Psoas muscle (tissue), 8 donors: ENCODE data around the gene RNF44. TPM values are rescaled to one million over a fixed set of nuclear protein-coding genes. Genes with fewer than 3 reads are reported as not detected.
A peak's percentile ranks its signal among the peaks of the same experiment; 100 is the strongest.

Experiments
- ATAC-seq, 4 donors: fragments of 200-7000 bp; cut with Tn5 transposase; one replicate each; pipeline ENCODE4 v1.9.1; 2020; ENCODE audit warnings: moderate library complexity in 3 of 4, mild to moderate bottlenecking in 2 of 4
- DNase-seq, 2 donors: peaks; one replicate each; pipeline ENCODE4 v3.0.0-alpha.2; 2020
- H3K27ac ChIP-seq: fragments of 200-600 bp; one replicate; pipeline ENCODE4 v1.8.0; 2022
- H3K27me3 ChIP-seq, 3 donors: fragments of 200-600 bp in 1 of 3; one replicate each; pipeline versions ENCODE4 v1.6.1 to v1.8.0; 2013 to 2022; ENCODE audit warnings: low read length in 2 of 3, mild to moderate bottlenecking in 2 of 3, moderate library complexity in 1 of 3; ENCODE audit not compliant: insufficient read depth in 3 of 3
- H3K36me3 ChIP-seq, 2 donors: fragments of 200-600 bp in 1 of 2; one replicate each; pipeline versions ENCODE4 v1.6.1 to v1.8.0; 2013 to 2022; ENCODE audit warnings: low read depth in 1 of 2, mild to moderate bottlenecking in 1 of 2, moderate library complexity in 1 of 2; ENCODE audit not compliant: insufficient read depth in 1 of 2
- H3K4me1 ChIP-seq: fragments of 200-600 bp; one replicate; pipeline ENCODE4 v1.8.0; 2022
- H3K4me3 ChIP-seq: fragments of 200-600 bp; one replicate; pipeline ENCODE4 v1.8.0; 2022; ENCODE audit warnings: mild to moderate bottlenecking
- H3K9me3 ChIP-seq: fragments of 200-600 bp; one replicate; pipeline ENCODE4 v1.8.0; 2022
- CTCF ChIP-seq: fragments of 200-600 bp; IDR thresholded peaks from one replicate; pipeline ENCODE4 v1.8.0; 2022; ENCODE audit warnings: antibody characterized with exemption
- WGBS, 3 donors: extraction: QIAGEN DNeasy Blood & Tissue Kit; methylation state at CpG; one replicate each; pipeline versions ENCODE4 v1.1.6 to v1.1.7; 2013; 5-methylcytosine and 5-hydroxymethylcytosine counted together
- intact Hi-C, 2 donors: fragments of 100-400 bp; cut with DNase I; formaldehyde crosslinking; loops; one replicate each; pipeline versions ENCODE4 v1.11.0 to v1.14.2; 2022
- polyA plus RNA-seq, 3 donors: library from polyadenylated mRNA; stranded (reverse); fragments of 200-250 nt; gene quantifications; one replicate each; pipeline ENCODE4 v1.2.3, GENCODE V29; 2013
- total RNA-seq, 4 donors: library from RNA; stranded (reverse); fragmentation: NEBNext Ultra II Directional in 2 of 4; extraction: Animal tissue kit (Norgen Biotek cat#: 25700) in 2 of 4; gene quantifications; one replicate each; pipeline versions ENCODE4 v1.2.1 to v1.2.4, GENCODE V29; 2021 to 2023
- donor health status: healthy with polysubstance abuse.
- donor health status: DM: no; HTN: no; CAD: no; lungs with moderate emphysema.
- donor health status: Bipolar disorder and iron deficiency.
- donor health status: healthy.
- donor health status: DM: yes; HTN: yes; CAD: no.
- donor health status: DM: no; HTN: no; CAD: no.
- donor health status: DM: no; HTN: no; CAD: no.
- donor health status: DM: yes; HTN: yes; CAD: no.

Gene RNF44
- total and polyA plus RNA-seq, 7 donors, result 5.6 to 22.4 (median 14.2) TPM

GRCh38 chr5:176538989-176539384 is 1.8 kb upstream of the RNF44 start:
- Histone ChIP-seq H3K4me1 (peaks cover 30% of the 10 kb centered on the region), H3K9me3 (no peaks in the 10 kb centered on the region), H3K4me3 (no peak overlapping the region), H3K27ac (no peak overlapping the region), H3K27me3 (no peaks in the 10 kb centered on the region), H3K36me3 (no peaks in the 10 kb centered on the region)
- no peak for ATAC-seq
- intact Hi-C loops, result loop anchor here (2.0 to 5.0 kb wide), 2 partner anchors 92 to 122 kb away; partner anchors contain the start of genes CLTB (in 1 of the 2) and FAF2 (in 1 of the 2)
- WGBS, 3 donors, result 16 to 26% (median 17%) methylated on average over 5 of the region's 5 CpGs
- peak in 1 of 2 donors; percentile 23 for DNase-seq
- no peak for TF ChIP-seq CTCF

GRCh38 chr5:176538230-176538988 is 1.2 kb upstream of the RNF44 start:
- peaks cover 36% of the 10 kb centered on the region for H3K4me1 ChIP-seq
- H3K36me3 ChIP-seq, result no peaks in the 10 kb centered on the region
- no peak for DNase-seq
- WGBS, 3 donors, result 20 to 21% (median 21%) methylated on average over 13 of the region's 13 CpGs
- peak overlapping the region; percentile 77 for H3K4me3 ChIP-seq
- H3K9me3 ChIP-seq, result no peaks in the 10 kb centered on the region
- intact Hi-C loops, result loop anchor here (2.0 to 5.0 kb wide), 2 partner anchors 91 to 122 kb away; partner anchors contain the start of genes CLTB (in 1 of the 2) and FAF2 (in 1 of the 2)
- no peaks in the 10 kb centered on the region for H3K27me3 ChIP-seq
- peak overlapping the region; percentile 96 for H3K27ac ChIP-seq
- TF ChIP-seq CTCF, result no peak
- no peak for ATAC-seq

GRCh38 chr5:176537554-176538229 is 490 bp upstream of the RNF44 start:
- Histone ChIP-seq H3K4me1 (peaks cover 39% of the 10 kb centered on the region), H3K36me3 (no peaks in the 10 kb centered on the region), H3K27ac (peak overlapping the region; percentile 96), H3K9me3 (no peaks in the 10 kb centered on the region), H3K27me3 (no peaks in the 10 kb centered on the region), H3K4me3 (peak overlapping the region; percentile 77)
- ATAC-seq, result peak; percentile 85 to 86 (median 86)
- WGBS, 3 donors, result 0 to 1% (median 1%) methylated on average over 43 of the region's 43 CpGs
- no peak for TF ChIP-seq CTCF
- peak; percentile 98 to 99 for DNase-seq
- intact Hi-C loops, result loop anchor here (2.0 to 5.0 kb wide), 2 partner anchors 90 to 121 kb away; partner anchors contain the start of genes CLTB (in 1 of the 2) and FAF2 (in 1 of the 2)

- Histone ChIP-seq H3K4me1 (peaks cover 35% of the 10 kb centered on the region), H3K27ac (peak overlapping the region; percentile 96), H3K4me3 (peak overlapping the region; percentile 77), H3K9me3 (no peaks in the 10 kb centered on the region), H3K36me3 (peaks cover 0 to 7% of the 10 kb centered on the region in 2 donors), H3K27me3 (no peaks in the 10 kb centered on the region)
- intact Hi-C loops, result loop anchor here in 1 of 2 donors (5.0 kb wide), 1 partner anchor 89 kb away; the partner anchor contains the start of gene FAF2
- no peak for TF ChIP-seq CTCF
- 0 to 2% (median 1%) methylated on average over 34 to 43 of the region's 43 CpGs for WGBS, 3 donors
- ATAC-seq (peak; percentile 48 to 64 (median 50)), DNase-seq (peak; percentile 84 to 89)
Observed at GRCh38 chr5:176536132-176536901, 885 bp downstream of the RNF44 start.
